Activated naive CD4-positive, alpha-beta T cell treated with anti-CD3 and anti-CD28 coated beads, Interleukin-2, amount 50 U/mL, for 72 hours (primary cell): ENCODE measurements around the gene TDO2. TPM values are rescaled to one million over a fixed set of nuclear protein-coding genes. Genes with fewer than 3 reads are reported as not detected.
"Not testable (repeated sequence)": the region's sequence is repeated elsewhere in the genome, so short reads cannot be mapped to it uniquely, and the experiment has no call there.

Experiments used
- ATAC-seq, 2 donors: fragments of 150-1000 bp; cut with Tn5 transposase; 2 replicates each; pipeline ENCODE4 v1.10.0; 2021; ENCODE audit warnings: mild to moderate bottlenecking in 2 of 2, moderate library complexity in 2 of 2
- DNase-seq, 2 donors: peaks; one replicate each; pipeline ENCODE4 v3.0.0; 2021 to 2022; ENCODE audit warnings: low spot score in 2 of 2
- H3K27ac Mint-ChIP-seq, 2 donors: one replicate each; pipeline ENCODE4 v1.8.0; 2022; ENCODE audit warnings: mild to moderate bottlenecking in 2 of 2, mixed read lengths in 2 of 2
- H3K36me3 Mint-ChIP-seq, 2 donors: one replicate each; pipeline ENCODE4 v1.8.0; 2022; ENCODE audit warnings: mixed read lengths in 2 of 2
- H3K9me3 Mint-ChIP-seq, 2 donors: one replicate each; pipeline ENCODE4 v1.8.0; 2022; ENCODE audit warnings: mixed read lengths in 2 of 2
- total RNA-seq, 2 donors: library from RNA; stranded (reverse); gene quantifications; one replicate each; pipeline ENCODE4 v1.2.3, GENCODE V29; 2022

TDO2 gene
- total RNA-seq, result not detected

GRCh38 chr4:155903453-155903852, at the start of gene TDO2:
TDO2 (plus strand) TSS chr4:155903696; CDS start chr4:155903759, 63 bp downstream.
- Mint-ChIP-seq H3K36me3 (no peaks in the 10 kb centered on the region), H3K9me3 (no peaks in the 10 kb centered on the region), H3K27ac (no peak within 1 kb of the TSS)
- ATAC-seq, result no peak
- no peak for DNase-seq

GRCh38 chr4:155854582-155855226, 48.8 kb upstream of the TDO2 start:
- DNase-seq (no peak), ATAC-seq (no peak)
- H3K27ac Mint-ChIP-seq, result no peak overlapping the region
- no peaks in the 10 kb centered on the region for H3K9me3 Mint-ChIP-seq
- no peaks in the 10 kb centered on the region for H3K36me3 Mint-ChIP-seq

- H3K9me3 Mint-ChIP-seq, result no peaks in the 10 kb centered on the region
- ATAC-seq (no peak), DNase-seq (no peak)
- H3K36me3 Mint-ChIP-seq, result no peaks in the 10 kb centered on the region
- H3K27ac Mint-ChIP-seq, result no peak overlapping the region
These were observed 47.6 kb upstream of the TDO2 start for GRCh38 chr4:155855897-155856296.

- ATAC-seq (no peak), DNase-seq (no peak)
- Mint-ChIP-seq H3K9me3 (peaks cover 9 to 12% of the 10 kb centered on the region in 2 donors), H3K27ac (no peak within 1 kb of the TSS), H3K36me3 (peaks cover 0 to 13% of the 10 kb centered on the region in 2 donors)
These were observed 37.3 kb upstream of the TDO2 start, which contains the start of gene ASIC5 for GRCh38 chr4:155866177-155866576. ASIC5 (minus strand) TSS chr4:155866277; CDS start chr4:155866226, 51 bp downstream.

- peaks cover 0 to 10% of the 10 kb centered on the region in 2 donors for H3K36me3 Mint-ChIP-seq
- H3K27ac Mint-ChIP-seq, result no peak overlapping the region
- ATAC-seq, result no peak
- peaks cover 0 to 7% of the 10 kb centered on the region in 2 donors for H3K9me3 Mint-ChIP-seq
- DNase-seq, result no peak
These were observed 27.6 kb upstream of the TDO2 start for GRCh38 chr4:155875878-155876277.

DNA sequence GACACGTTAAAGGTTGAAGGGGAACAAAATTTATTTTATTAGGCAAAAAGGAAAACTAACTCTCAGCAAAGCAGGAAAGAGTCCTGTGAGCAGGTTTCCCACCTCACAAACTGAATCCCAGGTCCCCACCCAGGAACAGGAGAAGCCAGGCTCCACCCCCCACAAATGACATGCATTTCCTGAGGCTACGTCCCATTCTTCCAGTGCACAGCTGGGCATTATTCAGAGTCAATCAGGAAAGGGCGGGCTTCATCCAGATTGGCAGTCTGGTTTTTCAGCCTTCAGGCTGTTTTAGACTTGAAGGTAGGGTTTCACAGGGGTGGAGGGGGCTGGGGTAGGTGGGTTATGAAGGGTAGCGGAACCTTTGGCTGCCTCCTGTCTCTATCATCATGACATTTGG, 25.5 kb upstream of the TDO2 start:
- Mint-ChIP-seq H3K9me3 (peaks cover 0 to 7% of the 10 kb centered on the region in 2 donors), H3K27ac (no peak overlapping the region), H3K36me3 (peaks cover 0 to 10% of the 10 kb centered on the region in 2 donors)
- DNase-seq (no peak), ATAC-seq (no peak)

- peaks cover 0 to 10% of the 10 kb centered on the region in 2 donors for H3K36me3 Mint-ChIP-seq
- DNase-seq, result no peak
These were observed 24.9 kb upstream of the TDO2 start for GRCh38 chr4:155878611-155879010.

GRCh38 chr4:155879767-155880166, 23.7 kb upstream of the TDO2 start:
- ATAC-seq (no peak), DNase-seq (no peak)
- peaks cover 0 to 10% of the 10 kb centered on the region in 2 donors for H3K36me3 Mint-ChIP-seq
- H3K9me3 Mint-ChIP-seq, result peaks cover 5 to 7% of the 10 kb centered on the region in 2 donors
- no peak overlapping the region for H3K27ac Mint-ChIP-seq

More at GRCh38 chr4:155878611-155879010, 24.9 kb upstream of the TDO2 start:
- ATAC-seq, result no peak
- H3K9me3 Mint-ChIP-seq, result peaks cover 0 to 7% of the 10 kb centered on the region in 2 donors
- no peak overlapping the region for H3K27ac Mint-ChIP-seq

GRCh38 chr4:155881555-155881954, 21.9 kb upstream of the TDO2 start:
- ATAC-seq (no peak), DNase-seq (no peak)
- peaks cover 0 to 10% of the 10 kb centered on the region in 2 donors for H3K36me3 Mint-ChIP-seq
- H3K27ac Mint-ChIP-seq, result no peak overlapping the region
- peaks cover 0 to 5% of the 10 kb centered on the region in 2 donors for H3K9me3 Mint-ChIP-seq

DNA sequence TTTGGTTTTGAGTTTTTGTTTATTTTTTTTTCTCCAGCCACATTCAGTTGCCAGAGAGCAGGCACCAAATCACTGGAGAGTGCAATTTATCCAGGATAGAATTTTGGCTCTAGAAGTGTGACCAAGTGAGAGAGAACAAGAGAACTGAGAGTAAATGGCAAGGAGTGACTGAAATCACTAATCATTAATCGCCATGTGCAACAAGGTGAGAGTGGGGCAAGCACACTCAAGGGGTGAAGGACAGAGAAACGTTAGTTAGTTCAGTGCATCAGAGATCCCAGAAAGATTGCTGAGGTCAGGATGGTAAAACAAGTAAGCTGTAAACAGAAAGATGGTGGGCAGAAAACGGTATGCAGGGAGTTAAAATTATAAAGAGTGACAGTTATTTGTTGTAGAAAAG, 19.6 kb upstream of the TDO2 start:
- no peak for ATAC-seq
- no peak for DNase-seq
- Mint-ChIP-seq H3K9me3 (peaks cover 0 to 5% of the 10 kb centered on the region in 2 donors), H3K27ac (no peak overlapping the region), H3K36me3 (no peaks in the 10 kb centered on the region)

DNA sequence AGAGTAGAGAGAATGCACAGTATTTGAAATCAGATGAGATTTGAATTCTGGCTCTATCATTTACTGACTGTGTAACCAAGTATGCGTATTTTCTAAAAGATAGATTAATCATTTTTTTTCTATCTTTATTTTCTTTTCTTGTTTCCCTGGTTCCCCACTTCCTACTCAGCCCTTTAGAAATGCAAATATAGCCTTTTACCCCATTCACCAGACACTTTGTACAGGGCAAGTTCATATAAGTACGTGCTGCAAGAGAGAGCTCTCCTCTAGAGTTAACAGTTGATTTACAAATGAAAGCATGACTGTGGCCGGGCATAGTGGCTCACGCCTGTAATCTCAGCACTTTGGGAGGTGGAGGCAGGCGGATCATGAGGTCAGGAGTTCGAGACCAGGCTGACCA, 17.8 kb upstream of the TDO2 start:
- DNase-seq, result no peak

DNA sequence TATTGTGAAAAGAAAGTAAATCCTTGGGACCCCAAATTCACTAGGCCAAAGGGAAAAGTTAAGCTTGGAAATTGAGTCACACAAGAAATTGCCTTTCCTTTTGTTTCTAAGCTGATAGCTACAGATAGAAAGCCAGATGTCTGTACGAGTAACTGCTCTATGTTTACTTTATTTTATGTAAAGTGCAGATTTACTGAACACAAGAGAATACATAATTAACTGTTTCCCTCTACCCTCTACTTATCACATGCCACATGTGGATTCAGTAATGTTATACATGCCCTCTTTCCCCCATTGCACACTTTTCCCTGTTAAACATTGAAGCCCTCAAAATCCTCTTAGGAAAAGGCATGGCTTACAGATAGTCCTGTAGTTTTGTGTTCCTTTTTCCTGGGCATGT, 16.5 kb upstream of the TDO2 start:
- Mint-ChIP-seq H3K27ac (no peak overlapping the region), H3K9me3 (peaks cover 0 to 8% of the 10 kb centered on the region in 2 donors), H3K36me3 (no peaks in the 10 kb centered on the region)
- DNase-seq (no peak), ATAC-seq (no peak)

More for the DNA sequence above, 17.8 kb upstream of the TDO2 start:
- Mint-ChIP-seq H3K27ac (no peak overlapping the region), H3K9me3 (peaks cover 0 to 5% of the 10 kb centered on the region in 2 donors), H3K36me3 (no peaks in the 10 kb centered on the region)
- ATAC-seq, result no peak

GRCh38 chr4:155887847-155888570, 15.5 kb upstream of the TDO2 start:
- no peak overlapping the region for H3K27ac Mint-ChIP-seq
- no peaks in the 10 kb centered on the region for H3K36me3 Mint-ChIP-seq
- no peak for ATAC-seq
- no peak for DNase-seq
- H3K9me3 Mint-ChIP-seq, result peaks cover 0 to 8% of the 10 kb centered on the region in 2 donors

- Mint-ChIP-seq H3K27ac (no peak overlapping the region), H3K36me3 (no peaks in the 10 kb centered on the region), H3K9me3 (peaks cover 0 to 3% of the 10 kb centered on the region in 2 donors)
- DNase-seq (no peak), ATAC-seq (no peak)
These were observed 14.3 kb upstream of the TDO2 start for GRCh38 chr4:155889031-155889793.

DNA sequence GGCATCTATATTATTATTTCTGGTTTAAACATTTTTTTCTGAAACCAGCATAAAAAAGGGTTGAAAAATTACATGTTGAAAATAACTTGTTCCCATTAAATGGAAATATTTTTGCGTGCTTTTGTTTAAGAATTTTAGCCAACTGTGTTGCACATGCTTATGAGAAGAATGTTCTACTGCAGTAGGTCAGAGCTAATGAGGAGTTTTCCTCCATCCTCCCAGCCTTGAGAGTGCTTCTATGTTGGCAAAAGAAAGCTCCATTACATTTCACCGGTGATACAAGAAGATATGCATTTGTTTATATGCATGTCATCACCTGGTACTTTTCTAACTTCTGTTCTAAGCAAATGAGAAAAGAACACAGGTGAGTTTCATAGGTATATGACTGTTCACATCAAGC, 13.6 kb upstream of the TDO2 start:
- ATAC-seq (no peak), DNase-seq (no peak)
- H3K36me3 Mint-ChIP-seq, result no peaks in the 10 kb centered on the region
- peaks cover 0 to 3% of the 10 kb centered on the region in 2 donors for H3K9me3 Mint-ChIP-seq
- no peak overlapping the region for H3K27ac Mint-ChIP-seq

DNA sequence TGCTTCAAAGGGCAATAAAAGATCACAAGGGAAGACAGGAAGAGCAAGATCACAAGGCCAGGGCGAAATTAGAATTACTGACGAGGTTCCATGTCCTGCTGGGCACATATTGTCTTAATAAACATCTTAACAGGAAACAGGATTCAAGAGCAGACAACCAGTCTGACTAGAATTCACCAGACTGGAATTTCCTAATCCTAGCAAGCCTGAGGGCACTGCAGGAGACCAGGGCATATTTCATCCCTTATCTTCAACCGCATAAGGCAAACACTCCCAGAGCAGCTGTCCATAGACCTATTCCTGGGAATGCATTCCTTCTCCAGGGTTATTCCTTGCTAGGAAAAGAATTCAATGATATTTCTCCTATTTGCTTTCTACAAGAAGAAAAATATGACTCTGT, 12.4 kb upstream of the TDO2 start:
- ATAC-seq, result no peak
- H3K27ac Mint-ChIP-seq, result no peak overlapping the region
- no peak for DNase-seq
- H3K36me3 Mint-ChIP-seq, result no peaks in the 10 kb centered on the region
- H3K9me3 Mint-ChIP-seq, result peaks cover 3 to 5% of the 10 kb centered on the region in 2 donors

- DNase-seq, ATAC-seq, H3K27ac Mint-ChIP-seq, H3K36me3 Mint-ChIP-seq: not testable (repeated sequence)
- peaks cover 6 to 10% of the 10 kb centered on the region in 2 donors for H3K9me3 Mint-ChIP-seq
These were observed 5.1 kb upstream of the TDO2 start for GRCh38 chr4:155898371-155898770.
